ENCODE measurements around the gene FADS2.

FADS2 gene

DNA sequence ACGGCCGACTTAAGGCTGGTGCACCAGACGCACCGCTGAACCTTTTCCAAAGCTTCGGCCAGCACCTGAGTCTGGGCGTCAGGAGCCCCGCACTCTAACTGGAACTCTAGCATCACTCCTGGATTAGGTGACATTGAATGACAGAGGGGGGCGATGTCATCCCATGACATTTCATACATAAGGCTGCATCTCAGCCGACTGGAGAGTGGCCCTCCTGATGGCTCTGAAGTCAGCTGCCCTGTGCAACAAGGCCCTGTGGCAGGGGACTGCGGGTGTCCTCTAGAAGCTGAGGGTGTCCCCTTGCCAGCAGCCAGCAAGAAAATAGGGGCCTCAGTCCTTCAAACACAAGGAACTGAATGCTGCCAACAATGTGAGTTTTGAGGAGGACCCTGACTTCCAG is 73.3 kb downstream of the FADS2 start:
- Histone ChIP-seq H3K79me2 (no peaks in the 10 kb centered on the region), H3K4me3 (ENCODE audit: low read depth, low read length) (no peak overlapping the region), H3K4me2 (ENCODE audit: low read length) (no peak overlapping the region), H3K9ac (no peak overlapping the region), H3K9me3 (ENCODE audit: control insufficient read depth, low read length) (no peaks in the 10 kb centered on the region), H3K36me3 (ENCODE audit: control insufficient read depth, insufficient read depth, low read length) (no peaks in the 10 kb centered on the region), H2AFZ (no peak overlapping the region), H3K27me3 (ENCODE audit: control insufficient read depth, insufficient read depth, low read length) (no peaks in the 10 kb centered on the region), H3K27ac (no peak overlapping the region), H3K4me1 (no peaks in the 10 kb centered on the region)
- TF ChIP-seq, protein P1, sequence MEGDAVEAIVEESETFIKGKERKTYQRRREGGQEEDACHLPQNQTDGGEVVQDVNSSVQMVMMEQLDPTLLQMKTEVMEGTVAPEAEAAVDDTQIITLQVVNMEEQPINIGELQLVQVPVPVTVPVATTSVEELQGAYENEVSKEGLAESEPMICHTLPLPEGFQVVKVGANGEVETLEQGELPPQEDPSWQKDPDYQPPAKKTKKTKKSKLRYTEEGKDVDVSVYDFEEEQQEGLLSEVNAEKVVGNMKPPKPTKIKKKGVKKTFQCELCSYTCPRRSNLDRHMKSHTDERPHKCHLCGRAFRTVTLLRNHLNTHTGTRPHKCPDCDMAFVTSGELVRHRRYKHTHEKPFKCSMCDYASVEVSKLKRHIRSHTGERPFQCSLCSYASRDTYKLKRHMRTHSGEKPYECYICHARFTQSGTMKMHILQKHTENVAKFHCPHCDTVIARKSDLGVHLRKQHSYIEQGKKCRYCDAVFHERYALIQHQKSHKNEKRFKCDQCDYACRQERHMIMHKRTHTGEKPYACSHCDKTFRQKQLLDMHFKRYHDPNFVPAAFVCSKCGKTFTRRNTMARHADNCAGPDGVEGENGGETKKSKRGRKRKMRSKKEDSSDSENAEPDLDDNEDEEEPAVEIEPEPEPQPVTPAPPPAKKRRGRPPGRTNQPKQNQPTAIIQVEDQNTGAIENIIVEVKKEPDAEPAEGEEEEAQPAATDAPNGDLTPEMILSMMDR (IDR thresholded peaks at IDR 0.05), result no peak

DNA sequence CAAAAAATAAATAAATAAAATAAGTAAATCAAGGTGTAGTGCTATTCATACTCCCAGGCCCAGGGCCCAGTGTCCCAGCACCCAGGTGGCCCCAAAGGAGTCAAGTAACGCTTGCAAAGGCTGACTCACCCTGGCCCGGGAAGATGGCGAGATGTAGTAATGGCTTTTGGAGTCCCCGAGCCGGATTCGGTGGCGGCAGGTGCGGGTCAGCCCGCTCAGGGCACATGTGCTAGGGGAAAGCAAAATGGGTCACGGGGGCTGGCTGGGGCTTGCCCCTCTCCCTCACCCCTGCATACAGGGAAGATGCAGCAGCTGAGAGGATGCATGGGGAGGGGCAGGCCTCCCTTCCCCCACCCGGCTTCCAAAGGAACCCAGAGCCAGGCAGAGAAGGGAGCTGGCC is 74.2 kb downstream of the FADS2 start:
- H3K36me3 ChIP-seq (ENCODE audit: control insufficient read depth, insufficient read depth, low read length), result no peaks in the 10 kb centered on the region

DNA sequence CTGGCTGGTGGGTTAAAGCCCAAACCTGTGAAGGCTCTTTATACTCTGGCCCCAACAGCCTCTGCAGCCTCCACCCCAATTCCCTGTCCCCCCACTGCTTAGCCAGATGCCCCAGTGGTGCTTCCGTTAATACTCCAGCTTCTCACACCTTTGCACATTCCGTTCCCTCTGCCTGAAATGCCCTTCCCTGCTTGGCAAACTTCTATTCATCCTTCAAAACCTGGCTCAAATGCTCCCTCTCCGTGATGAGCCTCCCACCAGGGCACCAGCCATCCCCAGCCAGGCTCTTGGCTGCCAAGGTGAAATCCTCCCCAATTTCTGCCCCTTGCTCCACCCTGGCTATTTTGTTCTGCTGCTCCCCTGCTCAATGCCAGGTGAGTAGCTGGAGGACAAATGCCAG is 75.7 kb downstream of the FADS2 start:
- H3K4me3 ChIP-seq (ENCODE audit: low read depth, low read length), result no peak overlapping the region

More for the DNA sequence above, 74.2 kb downstream of the FADS2 start:
- TF ChIP-seq, protein P1 (IDR thresholded peaks at IDR 0.05), result no peak
- Histone ChIP-seq H3K4me3 (ENCODE audit: low read depth, low read length) (no peak overlapping the region), H3K4me2 (ENCODE audit: low read length) (no peak overlapping the region), H3K79me2 (no peaks in the 10 kb centered on the region), H2AFZ (no peak overlapping the region), H3K4me1 (no peaks in the 10 kb centered on the region), H3K9ac (no peak overlapping the region), H3K27me3 (ENCODE audit: control insufficient read depth, insufficient read depth, low read length) (no peaks in the 10 kb centered on the region), H3K9me3 (ENCODE audit: control insufficient read depth, low read length) (no peaks in the 10 kb centered on the region), H3K27ac (no peak overlapping the region)

DNA sequence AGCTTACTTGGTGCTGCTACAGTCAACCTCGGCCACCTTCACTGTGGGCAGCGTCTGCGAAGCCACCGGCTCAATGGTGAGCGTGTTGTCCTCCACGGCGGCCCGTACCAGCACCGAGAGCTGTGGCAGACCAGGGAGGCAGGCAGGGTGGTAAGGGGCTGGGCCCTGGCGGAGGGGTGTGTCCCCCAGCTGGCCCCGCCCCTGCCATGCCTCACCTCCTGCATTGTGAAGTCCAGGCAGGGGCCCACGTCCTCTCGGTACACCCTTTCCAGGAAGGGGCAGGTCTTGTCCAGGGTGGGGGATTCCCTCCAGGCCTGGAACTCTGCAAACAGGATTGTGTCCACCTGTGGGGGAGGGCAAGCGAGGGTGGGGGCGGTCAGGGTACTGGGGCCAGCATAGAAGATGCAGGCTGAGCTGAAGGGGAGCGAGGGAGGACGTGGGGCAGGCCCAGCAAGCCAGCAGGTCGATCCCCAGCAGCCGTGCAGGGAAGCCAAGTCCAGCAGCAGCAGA is 76.5 kb downstream of the FADS2 start:
- Histone ChIP-seq H3K36me3 (ENCODE audit: control insufficient read depth, insufficient read depth, low read length) (no peaks in the 10 kb centered on the region), H3K4me1 (peaks cover 11% of the 10 kb centered on the region), H2AFZ (no peak overlapping the region), H3K9ac (no peak overlapping the region), H3K79me2 (no peaks in the 10 kb centered on the region), H3K27ac (no peak overlapping the region), H3K9me3 (ENCODE audit: control insufficient read depth, low read length) (no peaks in the 10 kb centered on the region), H3K27me3 (ENCODE audit: control insufficient read depth, insufficient read depth, low read length) (no peaks in the 10 kb centered on the region), H3K4me2 (ENCODE audit: low read length) (no peak overlapping the region), H3K4me3 (ENCODE audit: low read depth, low read length) (no peak overlapping the region)
- TF ChIP-seq, protein P1 (IDR thresholded peaks at IDR 0.05), result no peak

More for the DNA sequence above, 75.7 kb downstream of the FADS2 start:
- no peak overlapping the region for H3K4me2 ChIP-seq (ENCODE audit: low read length)
- TF ChIP-seq, protein P1 (IDR thresholded peaks at IDR 0.05), result no peak
- H3K27ac ChIP-seq, result no peak overlapping the region
- H3K36me3 ChIP-seq (ENCODE audit: control insufficient read depth, insufficient read depth, low read length), result no peaks in the 10 kb centered on the region
- peaks cover 6% of the 10 kb centered on the region for H3K4me1 ChIP-seq
- H3K9me3 ChIP-seq (ENCODE audit: control insufficient read depth, low read length), result no peaks in the 10 kb centered on the region
- H3K9ac ChIP-seq, result no peak overlapping the region
- no peak overlapping the region for H2AFZ ChIP-seq
- H3K27me3 ChIP-seq (ENCODE audit: control insufficient read depth, insufficient read depth, low read length), result no peaks in the 10 kb centered on the region
- no peaks in the 10 kb centered on the region for H3K79me2 ChIP-seq

DNA sequence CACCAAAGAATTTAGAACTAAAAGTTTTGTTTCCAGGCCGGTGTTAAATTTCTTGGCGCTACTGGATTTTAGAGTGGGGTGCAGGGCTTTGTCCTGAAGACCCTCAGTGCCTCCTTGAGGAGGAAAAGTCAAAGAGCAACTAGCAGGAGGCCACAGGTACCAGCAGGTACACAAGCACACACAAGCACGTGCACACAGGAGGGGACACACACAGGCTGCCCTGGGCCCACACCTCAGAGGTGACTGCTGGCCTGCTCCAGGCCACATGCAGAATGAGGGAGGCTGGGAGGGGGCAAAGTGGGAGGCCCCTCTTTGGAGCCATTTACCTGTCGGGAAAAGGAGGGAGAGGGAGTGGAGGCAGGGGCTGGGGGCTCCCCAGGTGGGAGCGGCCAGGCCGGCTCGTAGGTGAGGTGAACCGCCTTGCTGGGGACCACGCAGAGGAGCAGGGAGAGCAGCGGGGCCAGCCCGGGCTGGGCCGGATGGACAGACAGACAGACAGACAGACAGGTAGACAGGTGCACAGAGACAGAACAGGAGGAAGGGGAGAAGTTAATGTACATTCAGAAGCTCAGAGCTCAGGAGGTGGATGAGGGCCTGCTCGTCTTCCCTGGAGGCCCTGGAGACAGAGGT is 77.1 kb downstream of the FADS2 start:
- H3K9me3 ChIP-seq (ENCODE audit: control insufficient read depth, low read length), result no peaks in the 10 kb centered on the region
- H3K4me1 ChIP-seq, result peaks cover 11% of the 10 kb centered on the region
- TF ChIP-seq, protein P1 (IDR thresholded peaks at IDR 0.05), result no peak
- H3K79me2 ChIP-seq, result no peaks in the 10 kb centered on the region
- no peak overlapping the region for H3K27ac ChIP-seq
- H3K27me3 ChIP-seq (ENCODE audit: control insufficient read depth, insufficient read depth, low read length), result no peaks in the 10 kb centered on the region
- no peak overlapping the region for H3K4me3 ChIP-seq (ENCODE audit: low read depth, low read length)
- H3K36me3 ChIP-seq (ENCODE audit: control insufficient read depth, insufficient read depth, low read length), result no peaks in the 10 kb centered on the region
- no peak overlapping the region for H3K9ac ChIP-seq
- no peak overlapping the region for H3K4me2 ChIP-seq (ENCODE audit: low read length)
- H2AFZ ChIP-seq, result no peak overlapping the region
